Natural killer cell treated with Interleukin-12 subunit alpha and Interleukin-12 subunit beta and Interleukin-15 and Interleukin-18, amount 100 ng/mL, for 72 hours (primary cell): ENCODE results near the gene PLEKHN1. TPM values are rescaled to one million over a fixed set of nuclear protein-coding genes. Genes with fewer than 3 reads are reported as not detected.

Experiments used
- ATAC-seq, 2 donors: fragments of 150-1000 bp; cut with Tn5 transposase in 1 of 2; sonication (Bioruptor Pico), chemical (Tn5 transposase) in 1 of 2; 2 replicates each; pipeline ENCODE4 v1.10.0; 2021
- DNase-seq: peaks from one replicate; pipeline ENCODE4 v3.0.0; 2022; ENCODE audit warnings: low spot score
- H3K27ac Mint-ChIP-seq, 2 donors: 1 replicate in 1 of 2; 2 replicates in 1 of 2; pipeline ENCODE4 v1.8.0; 2022; ENCODE audit warnings: mixed read lengths in 2 of 2, mild to moderate bottlenecking in 1 of 2, moderate library complexity in 1 of 2
- H3K27me3 Mint-ChIP-seq, 2 donors: 1 replicate in 1 of 2; 2 replicates in 1 of 2; pipeline ENCODE4 v1.8.0; 2022; ENCODE audit warnings: mixed read lengths in 2 of 2
- H3K36me3 Mint-ChIP-seq: one replicate; pipeline ENCODE4 v1.8.0; 2022; ENCODE audit warnings: mixed read lengths
- H3K4me1 Mint-ChIP-seq, 2 donors: 1 replicate in 1 of 2; 2 replicates in 1 of 2; pipeline ENCODE4 v1.8.0; 2022; ENCODE audit warnings: low read depth in 2 of 2, mixed read lengths in 2 of 2, mild to moderate bottlenecking in 1 of 2
- H3K4me3 Mint-ChIP-seq: one replicate; pipeline ENCODE4 v1.8.0; 2022; ENCODE audit warnings: mixed read lengths
- H3K9me3 Mint-ChIP-seq: 2 replicates; pipeline ENCODE4 v1.8.0; 2022; ENCODE audit warnings: mixed read lengths
- total RNA-seq, 2 donors: library from RNA; stranded (reverse); gene quantifications; one replicate each; pipeline ENCODE4 v1.2.3, GENCODE V29; 2022

The PLEKHN1 gene
- total RNA-seq, 2 donors from 2014 or later, result 1.4 TPM

GRCh38 chr1:965526-966134, 652 bp upstream of the PLEKHN1 start:
- H3K27me3 Mint-ChIP-seq, result peaks cover 7 to 12% of the 10 kb centered on the region in 2 donors
- no peaks in the 10 kb centered on the region for H3K36me3 Mint-ChIP-seq
- H3K9me3 Mint-ChIP-seq, result no peaks in the 10 kb centered on the region
- H3K4me3 Mint-ChIP-seq, result no peak overlapping the region
- H3K27ac Mint-ChIP-seq, result no peak overlapping the region
- no peak for DNase-seq
- ATAC-seq, result no peak
- H3K4me1 Mint-ChIP-seq, result peaks cover 0 to 4% of the 10 kb centered on the region in 2 donors

- H3K27ac Mint-ChIP-seq, result no peak overlapping the region
- peak; percentile 92 to 94 for ATAC-seq
Measured at GRCh38 chr1:966704-967300, 520 bp downstream of the PLEKHN1 start.

GRCh38 chr1:967466-968343, 1.4 kb downstream of the PLEKHN1 start:
- Mint-ChIP-seq H3K27me3 (peaks cover 9 to 12% of the 10 kb centered on the region in 2 donors), H3K36me3 (no peaks in the 10 kb centered on the region), H3K4me1 (peaks cover 0 to 4% of the 10 kb centered on the region in 2 donors), H3K9me3 (no peaks in the 10 kb centered on the region), H3K27ac (no peak overlapping the region), H3K4me3 (no peak overlapping the region)
- no peak for DNase-seq
- ATAC-seq, result no peak

More at GRCh38 chr1:966704-967300, 520 bp downstream of the PLEKHN1 start:
- Mint-ChIP-seq H3K9me3 (no peaks in the 10 kb centered on the region), H3K36me3 (no peaks in the 10 kb centered on the region), H3K27me3 (peaks cover 9 to 12% of the 10 kb centered on the region in 2 donors), H3K4me1 (peaks cover 0 to 4% of the 10 kb centered on the region in 2 donors), H3K4me3 (peak overlapping the region; percentile 63)
- DNase-seq, result peak; percentile 85

GRCh38 chr1:969260-969855, 3.1 kb downstream of the PLEKHN1 start:
- no peak overlapping the region for H3K27ac Mint-ChIP-seq
- H3K4me1 Mint-ChIP-seq, result peaks cover 0 to 4% of the 10 kb centered on the region in 2 donors
- no peaks in the 10 kb centered on the region for H3K9me3 Mint-ChIP-seq
- H3K27me3 Mint-ChIP-seq, result peaks cover 9 to 12% of the 10 kb centered on the region in 2 donors
- H3K36me3 Mint-ChIP-seq, result no peaks in the 10 kb centered on the region
- no peak overlapping the region for H3K4me3 Mint-ChIP-seq
- no peak for DNase-seq
- no peak for ATAC-seq

GRCh38 chr1:970242-970972, 4.1 kb downstream of the PLEKHN1 start:
- H3K4me1 Mint-ChIP-seq, result peaks cover 0 to 4% of the 10 kb centered on the region in 2 donors
- no peak overlapping the region for H3K27ac Mint-ChIP-seq
- H3K36me3 Mint-ChIP-seq, result no peaks in the 10 kb centered on the region
- H3K4me3 Mint-ChIP-seq, result no peak overlapping the region
- H3K9me3 Mint-ChIP-seq, result no peaks in the 10 kb centered on the region
- ATAC-seq, result no peak
- H3K27me3 Mint-ChIP-seq, result peaks cover 15 to 20% of the 10 kb centered on the region in 2 donors
- DNase-seq, result no peak

GRCh38 chr1:970973-971730, 4.9 kb downstream of the PLEKHN1 start:
- no peak for ATAC-seq
- Mint-ChIP-seq H3K4me3 (no peak overlapping the region), H3K27me3 (peaks cover 19 to 20% of the 10 kb centered on the region in 2 donors), H3K27ac (no peak overlapping the region), H3K9me3 (no peaks in the 10 kb centered on the region), H3K36me3 (no peaks in the 10 kb centered on the region), H3K4me1 (peaks cover 0 to 8% of the 10 kb centered on the region in 2 donors)
- no peak for DNase-seq

GRCh38 chr1:971751-972506, 5.6 kb downstream of the PLEKHN1 start:
- no peaks in the 10 kb centered on the region for H3K9me3 Mint-ChIP-seq
- H3K4me1 Mint-ChIP-seq, result peaks cover 0 to 8% of the 10 kb centered on the region in 2 donors
- no peak overlapping the region for H3K27ac Mint-ChIP-seq
- no peaks in the 10 kb centered on the region for H3K36me3 Mint-ChIP-seq
- no peak overlapping the region for H3K4me3 Mint-ChIP-seq
- DNase-seq, result no peak
- no peak for ATAC-seq
- peaks cover 19 to 20% of the 10 kb centered on the region in 2 donors for H3K27me3 Mint-ChIP-seq

GRCh38 chr1:972726-973458, 6.6 kb downstream of the PLEKHN1 start:
- Mint-ChIP-seq H3K4me3 (no peak overlapping the region), H3K36me3 (no peaks in the 10 kb centered on the region), H3K4me1 (peaks cover 0 to 8% of the 10 kb centered on the region in 2 donors), H3K27ac (no peak overlapping the region), H3K27me3 (peaks cover 19 to 20% of the 10 kb centered on the region in 2 donors), H3K9me3 (no peaks in the 10 kb centered on the region)
- ATAC-seq (no peak), DNase-seq (no peak)

- Mint-ChIP-seq H3K4me1 (peaks cover 0 to 5% of the 10 kb centered on the region in 2 donors), H3K36me3 (no peaks in the 10 kb centered on the region), H3K9me3 (no peaks in the 10 kb centered on the region), H3K27ac (no peak overlapping the region), H3K27me3 (peaks cover 14% of the 10 kb centered on the region in 2 donors), H3K4me3 (no peak overlapping the region)
- DNase-seq, result no peak
- ATAC-seq, result no peak
Measured at GRCh38 chr1:973459-974292, 7.4 kb downstream of the PLEKHN1 start.

GRCh38 chr1:974293-974640, 8.0 kb downstream of the PLEKHN1 start:
- Mint-ChIP-seq H3K4me3 (no peak overlapping the region), H3K27me3 (peaks cover 13 to 14% of the 10 kb centered on the region in 2 donors), H3K36me3 (no peaks in the 10 kb centered on the region), H3K27ac (no peak overlapping the region), H3K9me3 (no peaks in the 10 kb centered on the region), H3K4me1 (peaks cover 0 to 5% of the 10 kb centered on the region in 2 donors)
- no peak for DNase-seq
- no peak for ATAC-seq

- no peak for ATAC-seq
- Mint-ChIP-seq H3K27ac (no peak overlapping the region), H3K9me3 (no peaks in the 10 kb centered on the region), H3K27me3 (peaks cover 8 to 12% of the 10 kb centered on the region in 2 donors), H3K4me1 (peaks cover 0 to 5% of the 10 kb centered on the region in 2 donors), H3K4me3 (no peak overlapping the region), H3K36me3 (no peaks in the 10 kb centered on the region)
- no peak for DNase-seq
Measured at GRCh38 chr1:974687-975328, 8.5 kb downstream of the PLEKHN1 start.
